ENCODE data around the gene IFNL3. TPM values are rescaled to one million over a fixed set of nuclear protein-coding genes. Genes with fewer than 3 reads are reported as not detected.
"Not testable (repeated sequence)": the region's sequence is repeated elsewhere in the genome, so short reads cannot be mapped to it uniquely, and the experiment has no call there.

Gene IFNL3
- total RNA-seq (ENCODE audit: unreplicated experiment): not detected
- long read RNA-seq: 0 reads

GRCh38 chr19:39244410-39245100 lies at the start of gene IFNL3:
IFNL3 (minus strand) TSS chr19:39245006; CDS start chr19:39244967, 39 bp downstream.
- H3K4me1 Mint-ChIP-seq (ENCODE audit: unreplicated experiment); H3K4me3 Mint-ChIP-seq (ENCODE audit: unreplicated experiment); DNase-seq (ENCODE audit: low spot score); H3K9me3 Mint-ChIP-seq (ENCODE audit: unreplicated experiment); H3K27me3 Mint-ChIP-seq (ENCODE audit: unreplicated experiment); H3K36me3 Mint-ChIP-seq (ENCODE audit: low read depth, unreplicated experiment); H3K27ac Mint-ChIP-seq (ENCODE audit: unreplicated experiment): not testable (repeated sequence)

- Mint-ChIP-seq H3K36me3 (ENCODE audit: low read depth, unreplicated experiment) (peaks cover under 1% of the 10 kb centered on the region), H3K4me3 (ENCODE audit: unreplicated experiment) (no peak overlapping the region), H3K27ac (ENCODE audit: unreplicated experiment) (no peak overlapping the region), H3K9me3 (ENCODE audit: unreplicated experiment) (no peaks in the 10 kb centered on the region), H3K4me1 (ENCODE audit: unreplicated experiment) (no peaks in the 10 kb centered on the region), H3K27me3 (ENCODE audit: unreplicated experiment) (peaks cover 4% of the 10 kb centered on the region)
- TF ChIP-seq CTCF (IDR thresholded peaks at IDR 0.05; ENCODE audit: unreplicated experiment): no peak
- no peak for DNase-seq (ENCODE audit: low spot score)
Observed at GRCh38 chr19:39293394-39293793, 48.6 kb upstream of the IFNL3 start.

- H3K4me1 Mint-ChIP-seq (ENCODE audit: unreplicated experiment): no peaks in the 10 kb centered on the region
- peaks cover 2% of the 10 kb centered on the region for H3K27me3 Mint-ChIP-seq (ENCODE audit: unreplicated experiment)
- H3K9me3 Mint-ChIP-seq (ENCODE audit: unreplicated experiment): no peaks in the 10 kb centered on the region
- H3K36me3 Mint-ChIP-seq (ENCODE audit: low read depth, unreplicated experiment): no peaks in the 10 kb centered on the region
- TF ChIP-seq CTCF (IDR thresholded peaks at IDR 0.05; ENCODE audit: unreplicated experiment): no peak
- DNase-seq (ENCODE audit: low spot score): no peak
- H3K27ac Mint-ChIP-seq (ENCODE audit: unreplicated experiment): no peak overlapping the region
- no peak overlapping the region for H3K4me3 Mint-ChIP-seq (ENCODE audit: unreplicated experiment)
Observed at GRCh38 chr19:39284032-39284431, 39.2 kb upstream of the IFNL3 start.

- H3K9me3 Mint-ChIP-seq (ENCODE audit: unreplicated experiment): no peaks in the 10 kb centered on the region
- H3K4me3 Mint-ChIP-seq (ENCODE audit: unreplicated experiment): no peak overlapping the region
- no peaks in the 10 kb centered on the region for H3K27me3 Mint-ChIP-seq (ENCODE audit: unreplicated experiment)
- DNase-seq (ENCODE audit: low spot score): no peak
- H3K4me1 Mint-ChIP-seq (ENCODE audit: unreplicated experiment): no peaks in the 10 kb centered on the region
- no peak for TF ChIP-seq CTCF (IDR thresholded peaks at IDR 0.05; ENCODE audit: unreplicated experiment)
- no peaks in the 10 kb centered on the region for H3K36me3 Mint-ChIP-seq (ENCODE audit: low read depth, unreplicated experiment)
- H3K27ac Mint-ChIP-seq (ENCODE audit: unreplicated experiment): no peak overlapping the region
Observed at GRCh38 chr19:39282021-39282420, 37.2 kb upstream of the IFNL3 start.

GRCh38 chr19:39277598-39277997 lies 32.8 kb upstream of the IFNL3 start:
- Mint-ChIP-seq H3K4me3 (ENCODE audit: unreplicated experiment) (no peak overlapping the region), H3K9me3 (ENCODE audit: unreplicated experiment) (no peaks in the 10 kb centered on the region), H3K4me1 (ENCODE audit: unreplicated experiment) (no peaks in the 10 kb centered on the region), H3K27me3 (ENCODE audit: unreplicated experiment) (peaks cover 3% of the 10 kb centered on the region), H3K36me3 (ENCODE audit: low read depth, unreplicated experiment) (no peaks in the 10 kb centered on the region), H3K27ac (ENCODE audit: unreplicated experiment) (no peak overlapping the region)
- no peak for DNase-seq (ENCODE audit: low spot score)
- no peak for TF ChIP-seq CTCF (IDR thresholded peaks at IDR 0.05; ENCODE audit: unreplicated experiment)
